Esophagus muscularis mucosa (tissue), 3 donors: ENCODE measurements around the gene LRATD1.
A peak's percentile ranks its signal among the peaks of the same experiment; 100 is the strongest.

Source experiments
- CTCF ChIP-seq, 3 experiments: fragments of 200-600 bp in 2 of 3; fragments of 450-650 bp in 1 of 3; sonication (generic) in 2 of 3; IDR thresholded peaks; one replicate each; pipeline ENCODE4 v1.5.1; 2017 to 2019; ENCODE audit warnings: antibody characterized with exemption in 3 of 3, mild to moderate bottlenecking in 2 of 3, moderate library complexity in 1 of 3
- EP300 ChIP-seq: sonication (generic); formaldehyde crosslinking; IDR thresholded peaks from one replicate; pipeline ENCODE4 v1.6.1; 2017; ENCODE audit warnings: antibody characterized with exemption

GRCh38 chr2:14634489-14635390 is 2.2 kb downstream of the LRATD1 start:
- TF ChIP-seq EP300, result no peak
- peak; percentile 51 to 86 (median 66) for TF ChIP-seq CTCF (IDR thresholded peaks at IDR 0.05)
